ENCODE results near the gene KCTD17. TPM values are rescaled to one million over a fixed set of nuclear protein-coding genes. Genes with fewer than 3 reads are reported as not detected.

Gene KCTD17
- total and polyA plus RNA-seq, 2 of the 13 experiments (the other 11 are each of a cell fraction or from before 2014, with no cell fraction given), result 5.3 to 11.7 TPM

DNA sequence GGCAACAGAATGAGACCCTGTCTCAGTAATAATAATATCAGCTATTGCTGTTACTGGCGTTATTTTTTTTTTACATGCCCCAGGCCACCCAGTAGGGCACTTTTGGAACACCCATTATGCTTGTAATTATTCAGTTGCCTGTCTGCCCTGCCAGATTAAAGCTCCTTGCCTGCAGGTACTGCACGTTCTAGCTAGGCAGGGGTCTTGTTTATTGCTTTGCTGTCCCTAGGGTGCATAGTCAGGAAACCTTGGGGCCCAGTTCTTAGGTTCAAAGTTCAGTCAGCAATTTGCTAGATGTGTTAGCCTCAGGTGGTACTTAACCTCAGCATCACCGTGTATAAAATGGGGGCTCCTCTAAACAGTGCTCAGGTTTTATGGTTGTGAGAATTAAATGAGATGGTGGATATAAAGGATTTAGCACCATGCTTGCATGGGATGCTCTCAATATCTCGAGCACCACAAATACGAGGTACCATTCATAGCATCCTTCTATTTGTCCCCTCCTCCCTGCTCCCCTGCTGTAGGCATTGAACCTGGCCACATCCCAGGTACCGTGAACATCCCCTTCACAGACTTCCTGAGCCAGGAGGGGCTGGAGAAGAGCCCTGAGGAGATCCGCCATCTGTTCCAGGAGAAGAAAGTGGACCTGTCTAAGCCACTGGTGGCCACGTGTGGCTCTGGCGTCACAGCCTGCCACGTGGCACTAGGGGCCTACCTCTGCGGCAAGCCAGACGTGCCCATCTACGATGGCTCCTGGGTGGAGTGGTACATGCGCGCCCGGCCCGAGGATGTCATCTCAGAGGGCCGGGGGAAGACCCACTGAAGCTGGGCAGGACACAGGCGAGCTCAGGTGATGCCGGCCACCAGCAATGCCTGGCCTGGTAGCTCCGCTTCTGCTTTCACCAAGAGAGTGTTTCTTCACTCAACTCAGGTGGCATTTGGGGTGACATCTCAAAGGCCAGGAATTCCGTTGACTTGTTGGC, 22.6 kb upstream of the KCTD17 start (continued):
- TF ChIP-seq, protein P1, sequence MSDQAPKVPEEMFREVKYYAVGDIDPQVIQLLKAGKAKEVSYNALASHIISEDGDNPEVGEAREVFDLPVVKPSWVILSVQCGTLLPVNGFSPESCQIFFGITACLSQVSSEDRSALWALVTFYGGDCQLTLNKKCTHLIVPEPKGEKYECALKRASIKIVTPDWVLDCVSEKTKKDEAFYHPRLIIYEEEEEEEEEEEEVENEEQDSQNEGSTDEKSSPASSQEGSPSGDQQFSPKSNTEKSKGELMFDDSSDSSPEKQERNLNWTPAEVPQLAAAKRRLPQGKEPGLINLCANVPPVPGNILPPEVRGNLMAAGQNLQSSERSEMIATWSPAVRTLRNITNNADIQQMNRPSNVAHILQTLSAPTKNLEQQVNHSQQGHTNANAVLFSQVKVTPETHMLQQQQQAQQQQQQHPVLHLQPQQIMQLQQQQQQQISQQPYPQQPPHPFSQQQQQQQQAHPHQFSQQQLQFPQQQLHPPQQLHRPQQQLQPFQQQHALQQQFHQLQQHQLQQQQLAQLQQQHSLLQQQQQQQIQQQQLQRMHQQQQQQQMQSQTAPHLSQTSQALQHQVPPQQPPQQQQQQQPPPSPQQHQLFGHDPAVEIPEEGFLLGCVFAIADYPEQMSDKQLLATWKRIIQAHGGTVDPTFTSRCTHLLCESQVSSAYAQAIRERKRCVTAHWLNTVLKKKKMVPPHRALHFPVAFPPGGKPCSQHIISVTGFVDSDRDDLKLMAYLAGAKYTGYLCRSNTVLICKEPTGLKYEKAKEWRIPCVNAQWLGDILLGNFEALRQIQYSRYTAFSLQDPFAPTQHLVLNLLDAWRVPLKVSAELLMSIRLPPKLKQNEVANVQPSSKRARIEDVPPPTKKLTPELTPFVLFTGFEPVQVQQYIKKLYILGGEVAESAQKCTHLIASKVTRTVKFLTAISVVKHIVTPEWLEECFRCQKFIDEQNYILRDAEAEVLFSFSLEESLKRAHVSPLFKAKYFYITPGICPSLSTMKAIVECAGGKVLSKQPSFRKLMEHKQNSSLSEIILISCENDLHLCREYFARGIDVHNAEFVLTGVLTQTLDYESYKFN (CRISPR knock-in tag; conservative IDR thresholded peaks at IDR 0.05), result 0 out of 2 replicates have a peak, but pooled peaks have one; percentile 12
- TF ChIP-seq NFRKB (IDR thresholded peaks at IDR 0.05) (no peak), ZNF713 (CRISPR knock-in tag; IDR thresholded peaks at IDR 0.05) (no peak), HNRNPL (IDR thresholded peaks at IDR 0.05; ENCODE audit: low read depth, low read length) (0 out of 2 replicates have a peak, but pooled peaks have one; percentile 30), ZNF350 (CRISPR knock-in tag; IDR thresholded peaks at IDR 0.05; ENCODE audit: borderline replicate concordance, low read depth) (no peak), TMF1 (CRISPR knock-in tag; IDR thresholded peaks at IDR 0.05; ENCODE audit: low read depth) (no peak), KMT2A (CRISPR knock-in tag; IDR thresholded peaks at IDR 0.05) (no peak), AGO2 (optimal IDR thresholded peaks at IDR 0.05; ENCODE audit: low read depth, low read length) (peak; percentile 84), RBFOX2 (IDR thresholded peaks at IDR 0.05; ENCODE audit: low read depth, low read length) (peak; percentile 64), HOXA7 (CRISPR knock-in tag; IDR thresholded peaks at IDR 0.05) (no peak), HNF4A (CRISPR knock-in tag; IDR thresholded peaks at IDR 0.05) (peak; percentile 55; the same call in 1 of the 2 replicates), GATAD2A (CRISPR knock-in tag; IDR thresholded peaks at IDR 0.05) (0 out of 2 replicates have a peak, but pooled peaks have one; percentile 19), ZNF776 (CRISPR knock-in tag; IDR thresholded peaks at IDR 0.05) (no peak)
